Kidney tubule cell (primary cell): ENCODE results near the gene ZBED1.
A peak's percentile ranks its signal among the peaks of the same experiment; 100 is the strongest.
"Not testable (repeated sequence)": the region's sequence is repeated elsewhere in the genome, so short reads cannot be mapped to it uniquely, and the experiment has no call there.

Source experiments
- DNase-seq: peaks from one replicate; pipeline ENCODE4 v3.0.0-alpha.2; 2018; ENCODE audit warnings: low spot score

The ZBED1 gene

GRCh38 chrX:2474963-2475726, 25.6 kb downstream of the ZBED1 start:
- no peak for DNase-seq

- no peak for DNase-seq
Measured at GRCh38 chrX:2474280-2474962, 26.4 kb downstream of the ZBED1 start.

- not testable (repeated sequence) for DNase-seq
Measured at GRCh38 chrX:2473064-2473463, 27.7 kb downstream of the ZBED1 start.

- DNase-seq = no peak
Measured at GRCh38 chrX:2471641-2472040, 29.1 kb downstream of the ZBED1 start.

GRCh38 chrX:2471126-2471525, 29.6 kb downstream of the ZBED1 start:
- DNase-seq = not testable (repeated sequence)

- not testable (repeated sequence) for DNase-seq
Measured at GRCh38 chrX:2469852-2470251, 30.9 kb downstream of the ZBED1 start.

- DNase-seq = no peak
Measured at GRCh38 chrX:2469196-2469685, 31.5 kb downstream of the ZBED1 start.

GRCh38 chrX:2468261-2469195, 32.2 kb downstream of the ZBED1 start:
- DNase-seq = no peak

- DNase-seq = no peak
Measured at GRCh38 chrX:2466876-2467656, 33.7 kb downstream of the ZBED1 start.

- no peak for DNase-seq
Measured at GRCh38 chrX:2464677-2465166, 36.1 kb downstream of the ZBED1 start.

- peak; percentile 14 for DNase-seq
Measured at GRCh38 chrX:2463973-2464676, 36.7 kb downstream of the ZBED1 start.

- peak; percentile 11 for DNase-seq
Measured at GRCh38 chrX:2463481-2463880, 37.3 kb downstream of the ZBED1 start.

GRCh38 chrX:2462780-2463179, 38.0 kb downstream of the ZBED1 start:
- DNase-seq = no peak

GRCh38 chrX:2462074-2462473, 38.7 kb downstream of the ZBED1 start:
- no peak for DNase-seq

GRCh38 chrX:2461711-2462016, 39.1 kb downstream of the ZBED1 start:
- no peak for DNase-seq

- not testable (repeated sequence) for DNase-seq
Measured at GRCh38 chrX:2460821-2461710, 39.7 kb downstream of the ZBED1 start.

- not testable (repeated sequence) for DNase-seq
Measured at GRCh38 chrX:2460048-2460447, 40.7 kb downstream of the ZBED1 start.

GRCh38 chrX:2458309-2458708, 42.5 kb downstream of the ZBED1 start:
- no peak for DNase-seq

GRCh38 chrX:2457289-2458133, 43.3 kb downstream of the ZBED1 start:
- DNase-seq = no peak
